Panc1 (cell line): ENCODE data around the gene GRID1. TPM values are rescaled to one million over a fixed set of nuclear protein-coding genes. Genes with fewer than 3 reads are reported as not detected.

ENCODE experiments used
- ATAC-seq: fragments of 200-7000 bp; cut with Tn5 transposase; 2 replicates; pipeline ENCODE4 v1.9.1; 2020; ENCODE audit warnings: mild to moderate bottlenecking, moderate library complexity
- BruUV-seq: library from RNA; stranded (reverse); fragments of 400-500 nt; replicated peaks from 2 replicates; lab custom pipeline; 2021; lab: Mats Ljungman, UMichigan
- CTCF ChIA-PET: fragments of 300-600 bp; sonication (Branson Sonifier 250); formaldehyde crosslinking; loops from one replicate; lab custom pipeline; 2022; ENCODE audit warnings: antibody characterized with exemption; lab: Charles Lee
- POLR2A ChIA-PET: fragments of 300-600 bp; sonication (Branson Sonifier 250); formaldehyde crosslinking; loops from one replicate; lab custom pipeline; 2022; ENCODE audit warnings: antibody characterized with exemption; lab: Charles Lee
- DNase-seq: peaks from one replicate; pipeline ENCODE4 v3.0.0-alpha.2; 2010; ENCODE audit warnings: low read depth, low spot score
- H3K27ac ChIP-seq: 2 replicates; pipeline ENCODE4 v1.5.1; 2011; ENCODE audit warnings: mild to moderate bottlenecking, low read length, inconsistent platforms
- H3K27me3 ChIP-seq: fragments of 200-500 bp; sonication (Bioruptor generic); 2 replicates; pipeline ENCODE4 v1.6.0; 2014; ENCODE audit warnings: low read length, inconsistent platforms; ENCODE audit not compliant: control insufficient read depth, insufficient read depth
- H3K36me3 ChIP-seq: fragments of 200-500 bp; sonication (Bioruptor generic); 2 replicates; pipeline ENCODE4 v1.5.1; 2014; ENCODE audit warnings: inconsistent platforms, mild to moderate bottlenecking, low read length, moderate library complexity; ENCODE audit not compliant: control insufficient read depth, insufficient read depth
- H3K4me1 ChIP-seq: 2 replicates; pipeline ENCODE4 v1.5.1; 2011; ENCODE audit warnings: inconsistent platforms, mild to moderate bottlenecking, low read length, moderate library complexity; ENCODE audit not compliant: control insufficient read depth, insufficient read depth
- H3K4me3 ChIP-seq, 2 experiments: 2 replicates each; pipeline ENCODE4 v1.5.1; 2011 to 2012; ENCODE audit warnings: low read depth in 2 of 2, low read length in 2 of 2, mild to moderate bottlenecking in 2 of 2, inconsistent platforms in 1 of 2, moderate library complexity in 1 of 2
- H3K9me3 ChIP-seq: fragments of 200-500 bp; sonication (Bioruptor generic); 2 replicates; pipeline ENCODE4 v1.5.1; 2014; ENCODE audit warnings: low read depth, mild to moderate bottlenecking, inconsistent platforms, low read length, moderate library complexity; ENCODE audit not compliant: control insufficient read depth, insufficient read depth
- POLR2AphosphoS5 ChIP-seq: IDR thresholded peaks from 2 replicates; pipeline ENCODE4 v1.6.1; 2012; ENCODE audit warnings: mild to moderate bottlenecking, low read depth, low read length, moderate library complexity
- SIN3A ChIP-seq: IDR thresholded peaks from 2 replicates; pipeline ENCODE4 v1.6.1; 2012; ENCODE audit warnings: low read depth, mild to moderate bottlenecking, low read length, moderate library complexity, borderline replicate concordance; ENCODE audit not compliant: insufficient read depth
- TCF7L2 ChIP-seq: IDR thresholded peaks from 2 replicates; pipeline ENCODE4 v1.6.1; 2011; ENCODE audit warnings: mild to moderate bottlenecking, low read depth, low read length, inconsistent platforms
- in situ Hi-C: cut with HindIII; loops from 2 replicates; pipeline ENCODE4 v1.10.0; 2016; ENCODE audit warnings: low sequenced_read_pairs, low pct_unique_long_range_greater_than_20kb
- intact Hi-C: fragments of 100-400 bp; cut with micrococcal nuclease; formaldehyde crosslinking; loops from one replicate; pipeline ENCODE4 v1.10.0; 2022; ENCODE audit not compliant: unreplicated experiment
- total RNA-seq: library from RNA; stranded (reverse); gene quantifications from one replicate; pipeline ENCODE4 v1.2.1, GENCODE V29; 2021; ENCODE audit not compliant: unreplicated experiment
- TF ChIP-seq, protein P1 (sequence below): fragments of 450-650 bp; IDR thresholded peaks from 2 replicates; pipeline ENCODE4 v1.5.1; 2017; ENCODE audit warnings: mild to moderate bottlenecking
- TF ChIP-seq, protein P2 (sequence below), 2 experiments: IDR thresholded peaks; 2 replicates each; pipeline ENCODE4 v1.6.1; 2011 to 2012; ENCODE audit warnings: low read depth in 2 of 2, control low read depth in 1 of 2, low read length in 1 of 2, mild to moderate bottlenecking in 1 of 2, moderate library complexity in 1 of 2; ENCODE audit not compliant: insufficient read depth in 1 of 2

The GRID1 gene
- total RNA-seq, 1 experiment from 2014 or later: 2.3 TPM

DNA sequence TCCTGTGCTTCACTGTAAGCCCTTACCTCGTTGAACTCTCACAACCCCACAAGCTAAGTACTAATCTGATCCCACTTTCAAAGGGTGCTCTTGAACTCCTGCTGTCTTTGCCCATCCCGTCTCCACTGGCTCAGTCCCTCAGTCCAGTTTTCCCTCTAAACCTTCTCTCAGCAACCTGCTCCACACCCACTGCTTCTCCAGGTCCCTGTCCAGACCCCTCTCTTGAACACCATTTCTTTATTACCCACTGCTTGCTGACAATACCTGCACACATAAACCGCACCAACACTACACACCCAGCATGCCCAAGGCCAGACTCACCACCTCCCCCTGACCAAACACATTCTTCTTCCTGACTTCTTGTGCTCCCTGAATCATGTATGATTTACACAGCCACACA lies 343.3 kb downstream of the GRID1 start:
- ATAC-seq: no peak
- no TSS peak for BruUV-seq
- intact Hi-C loops: no loop called here

DNA sequence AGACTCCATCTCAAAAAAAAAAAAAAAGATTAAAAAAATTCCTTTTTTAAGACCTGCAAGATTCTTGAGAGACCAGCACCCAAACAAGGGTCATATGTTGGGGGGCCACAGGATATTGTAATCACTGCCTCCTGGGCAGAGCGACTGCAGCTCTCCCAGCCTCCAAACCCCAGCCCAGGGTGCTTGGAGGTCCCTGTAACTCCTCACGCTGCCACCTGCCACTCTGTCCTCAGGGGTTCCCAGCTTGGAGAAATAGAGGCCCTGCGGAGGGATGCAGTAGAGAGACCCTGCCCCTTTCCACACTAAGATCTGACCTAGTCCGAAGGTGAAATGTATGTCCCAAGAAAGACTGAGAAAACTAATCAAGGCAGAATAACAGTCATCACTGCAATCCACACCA lies 343.7 kb downstream of the GRID1 start:
- no peaks in the 10 kb centered on the region for H3K27me3 ChIP-seq
- H3K36me3 ChIP-seq: no peaks in the 10 kb centered on the region
- POLR2A ChIA-PET: no interaction called here
- no peak overlapping the region for H3K4me3 ChIP-seq
- no peaks in the 10 kb centered on the region for H3K4me1 ChIP-seq
- CTCF ChIA-PET: interaction anchor here (0.7 kb wide), 1 partner anchor 326 kb away, joined by 3 read pairs; no protein-coding TSS in a partner anchor
- no peak for DNase-seq
- intact Hi-C loops: no loop called here
- TF ChIP-seq TCF7L2: no peak
- no peak for TF ChIP-seq SIN3A
- TF ChIP-seq, protein P1, sequence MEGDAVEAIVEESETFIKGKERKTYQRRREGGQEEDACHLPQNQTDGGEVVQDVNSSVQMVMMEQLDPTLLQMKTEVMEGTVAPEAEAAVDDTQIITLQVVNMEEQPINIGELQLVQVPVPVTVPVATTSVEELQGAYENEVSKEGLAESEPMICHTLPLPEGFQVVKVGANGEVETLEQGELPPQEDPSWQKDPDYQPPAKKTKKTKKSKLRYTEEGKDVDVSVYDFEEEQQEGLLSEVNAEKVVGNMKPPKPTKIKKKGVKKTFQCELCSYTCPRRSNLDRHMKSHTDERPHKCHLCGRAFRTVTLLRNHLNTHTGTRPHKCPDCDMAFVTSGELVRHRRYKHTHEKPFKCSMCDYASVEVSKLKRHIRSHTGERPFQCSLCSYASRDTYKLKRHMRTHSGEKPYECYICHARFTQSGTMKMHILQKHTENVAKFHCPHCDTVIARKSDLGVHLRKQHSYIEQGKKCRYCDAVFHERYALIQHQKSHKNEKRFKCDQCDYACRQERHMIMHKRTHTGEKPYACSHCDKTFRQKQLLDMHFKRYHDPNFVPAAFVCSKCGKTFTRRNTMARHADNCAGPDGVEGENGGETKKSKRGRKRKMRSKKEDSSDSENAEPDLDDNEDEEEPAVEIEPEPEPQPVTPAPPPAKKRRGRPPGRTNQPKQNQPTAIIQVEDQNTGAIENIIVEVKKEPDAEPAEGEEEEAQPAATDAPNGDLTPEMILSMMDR: no peak
- TF ChIP-seq POLR2AphosphoS5: no peak
- TF ChIP-seq, protein P2, sequence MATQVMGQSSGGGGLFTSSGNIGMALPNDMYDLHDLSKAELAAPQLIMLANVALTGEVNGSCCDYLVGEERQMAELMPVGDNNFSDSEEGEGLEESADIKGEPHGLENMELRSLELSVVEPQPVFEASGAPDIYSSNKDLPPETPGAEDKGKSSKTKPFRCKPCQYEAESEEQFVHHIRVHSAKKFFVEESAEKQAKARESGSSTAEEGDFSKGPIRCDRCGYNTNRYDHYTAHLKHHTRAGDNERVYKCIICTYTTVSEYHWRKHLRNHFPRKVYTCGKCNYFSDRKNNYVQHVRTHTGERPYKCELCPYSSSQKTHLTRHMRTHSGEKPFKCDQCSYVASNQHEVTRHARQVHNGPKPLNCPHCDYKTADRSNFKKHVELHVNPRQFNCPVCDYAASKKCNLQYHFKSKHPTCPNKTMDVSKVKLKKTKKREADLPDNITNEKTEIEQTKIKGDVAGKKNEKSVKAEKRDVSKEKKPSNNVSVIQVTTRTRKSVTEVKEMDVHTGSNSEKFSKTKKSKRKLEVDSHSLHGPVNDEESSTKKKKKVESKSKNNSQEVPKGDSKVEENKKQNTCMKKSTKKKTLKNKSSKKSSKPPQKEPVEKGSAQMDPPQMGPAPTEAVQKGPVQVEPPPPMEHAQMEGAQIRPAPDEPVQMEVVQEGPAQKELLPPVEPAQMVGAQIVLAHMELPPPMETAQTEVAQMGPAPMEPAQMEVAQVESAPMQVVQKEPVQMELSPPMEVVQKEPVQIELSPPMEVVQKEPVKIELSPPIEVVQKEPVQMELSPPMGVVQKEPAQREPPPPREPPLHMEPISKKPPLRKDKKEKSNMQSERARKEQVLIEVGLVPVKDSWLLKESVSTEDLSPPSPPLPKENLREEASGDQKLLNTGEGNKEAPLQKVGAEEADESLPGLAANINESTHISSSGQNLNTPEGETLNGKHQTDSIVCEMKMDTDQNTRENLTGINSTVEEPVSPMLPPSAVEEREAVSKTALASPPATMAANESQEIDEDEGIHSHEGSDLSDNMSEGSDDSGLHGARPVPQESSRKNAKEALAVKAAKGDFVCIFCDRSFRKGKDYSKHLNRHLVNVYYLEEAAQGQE (IDR thresholded peaks at IDR 0.05; ENCODE audit: insufficient read depth in 1 of 2, low read depth in 2 of 2, low read length in 1 of 2): no peak
- in situ Hi-C loops: no loop called here
- H3K27ac ChIP-seq: no peak overlapping the region
- no TSS peak for BruUV-seq
- no peaks in the 10 kb centered on the region for H3K9me3 ChIP-seq
- ATAC-seq: no peak

More for the DNA sequence above, 343.3 kb downstream of the GRID1 start:
- no peak for DNase-seq
- no peaks in the 10 kb centered on the region for H3K36me3 ChIP-seq
- CTCF ChIA-PET: no interaction called here
- POLR2A ChIA-PET: no interaction called here
- TF ChIP-seq, protein P2 (IDR thresholded peaks at IDR 0.05; ENCODE audit: insufficient read depth in 1 of 2, low read depth in 2 of 2, low read length in 1 of 2): no peak
- TF ChIP-seq, protein P1: no peak
- TF ChIP-seq TCF7L2 (no peak), SIN3A (no peak), POLR2AphosphoS5 (no peak)
- in situ Hi-C loops: no loop called here
- no peaks in the 10 kb centered on the region for H3K9me3 ChIP-seq
- H3K4me3 ChIP-seq: no peak overlapping the region
- H3K4me1 ChIP-seq: no peaks in the 10 kb centered on the region
- H3K27me3 ChIP-seq: no peaks in the 10 kb centered on the region
- no peak overlapping the region for H3K27ac ChIP-seq
